ENCODE measurements around the gene GMCL2.

- TF ChIP-seq CTCF (IDR thresholded peaks at IDR 0.05; ENCODE audit: poor library complexity) (no peak), EZH2phosphoT487 (IDR thresholded peaks at IDR 0.05; ENCODE audit: low read depth, severe bottlenecking, unreplicated experiment) (no peak), EZH2 (IDR thresholded peaks at IDR 0.05; ENCODE audit: borderline replicate concordance) (no peak)
These were observed 28.3 kb upstream of the GMCL2 start for GRCh38 chr5:178215280-178216002.
